Measurements from ENCODE around the gene TMEM229B.

DNA sequence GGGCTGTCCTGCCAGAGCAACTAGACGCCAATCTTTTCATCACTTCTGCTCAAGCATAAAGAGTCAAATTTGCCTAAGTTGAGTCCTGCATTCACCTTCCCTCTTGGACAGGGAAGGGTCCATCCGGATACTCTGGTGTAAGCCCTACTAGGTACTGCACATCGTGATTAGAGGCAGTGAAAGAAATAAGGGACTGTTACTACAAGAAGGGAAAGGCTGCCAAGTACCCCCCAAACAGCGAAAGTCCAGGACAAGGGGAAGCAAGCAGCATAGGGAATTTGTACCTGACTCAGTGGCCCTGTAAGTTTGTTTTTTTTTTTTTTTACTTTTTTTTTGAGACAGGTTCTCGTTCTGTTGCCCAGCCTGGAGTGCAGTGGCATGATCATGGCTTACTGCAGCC, 30.9 kb upstream of the TMEM229B start:
- TF ChIP-seq CTCF (IDR thresholded peaks at IDR 0.05; ENCODE audit: borderline replicate concordance, extremely low read depth, low read length, poor library complexity, severe bottlenecking) (no peak), EZH2 (IDR thresholded peaks at IDR 0.05; ENCODE audit: borderline replicate concordance, low read depth, low read length, severe bottlenecking) (no peak)

Measured in DND-41 (cell line).